Nephron (organoid): ENCODE results near the gene PRTFDC1.
A peak's percentile ranks its signal among the peaks of the same experiment; 100 is the strongest.

ENCODE experiments used
- H3K27ac Mint-ChIP-seq, 3 experiments: 2 replicates each; pipeline ENCODE4 v1.8.0; 2020; ENCODE audit warnings: mixed read lengths in 3 of 3, mild to moderate bottlenecking in 2 of 3, moderate library complexity in 1 of 3
- H3K27me3 Mint-ChIP-seq: 2 replicates; pipeline ENCODE4 v1.8.0; 2021; ENCODE audit warnings: low read depth, mild to moderate bottlenecking, moderate library complexity, mixed read lengths
- H3K36me3 Mint-ChIP-seq: 2 replicates; pipeline ENCODE4 v1.8.0; 2020; ENCODE audit warnings: low read depth, mixed read lengths
- H3K4me1 Mint-ChIP-seq: 2 replicates; pipeline ENCODE4 v1.8.0; 2020; ENCODE audit warnings: mixed read lengths
- H3K4me3 Mint-ChIP-seq, 3 experiments: 2 replicates each; pipeline ENCODE4 v1.8.0; 2020; ENCODE audit warnings: mild to moderate bottlenecking in 3 of 3, mixed read lengths in 3 of 3, moderate library complexity in 2 of 3
- H3K9me3 Mint-ChIP-seq: 2 replicates; pipeline ENCODE4 v1.8.0; 2020; ENCODE audit warnings: mixed read lengths
- TF ChIP-seq, protein P1 (sequence below), 3 experiments: fragments of 200-600 bp; sonication (generic); IDR thresholded peaks; one replicate each; pipeline ENCODE4 v1.5.0; 2021; ENCODE audit warnings: antibody characterized with exemption in 3 of 3; ENCODE audit not compliant: unreplicated experiment in 3 of 3

PRTFDC1 gene

DNA sequence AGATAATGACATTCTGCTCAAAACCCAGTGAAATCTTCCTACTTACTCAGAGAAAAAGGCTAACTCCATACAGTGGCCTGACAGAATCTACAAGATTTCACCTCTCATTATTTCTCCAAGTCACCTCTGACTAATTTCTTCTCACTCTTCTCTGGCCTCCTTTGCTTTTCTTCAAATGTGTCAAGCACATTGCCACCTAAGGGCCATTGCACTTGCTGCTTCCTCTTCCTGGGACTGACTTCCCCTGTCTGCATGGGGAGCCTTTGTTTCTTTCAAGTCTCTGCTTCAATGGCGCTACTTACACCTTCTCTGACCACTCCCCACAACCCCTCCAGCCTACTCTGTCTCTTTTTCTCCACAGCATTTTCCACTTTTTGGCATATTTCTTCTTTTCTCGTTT is 36.0 kb downstream of the PRTFDC1 start:
- H3K4me3 Mint-ChIP-seq: no peak overlapping the region
- H3K27ac Mint-ChIP-seq: no peak overlapping the region
- H3K4me1 Mint-ChIP-seq: peaks cover 6% of the 10 kb centered on the region
- H3K36me3 Mint-ChIP-seq: peaks cover 14% of the 10 kb centered on the region
- H3K9me3 Mint-ChIP-seq: peaks cover 3% of the 10 kb centered on the region
- TF ChIP-seq, protein P1, sequence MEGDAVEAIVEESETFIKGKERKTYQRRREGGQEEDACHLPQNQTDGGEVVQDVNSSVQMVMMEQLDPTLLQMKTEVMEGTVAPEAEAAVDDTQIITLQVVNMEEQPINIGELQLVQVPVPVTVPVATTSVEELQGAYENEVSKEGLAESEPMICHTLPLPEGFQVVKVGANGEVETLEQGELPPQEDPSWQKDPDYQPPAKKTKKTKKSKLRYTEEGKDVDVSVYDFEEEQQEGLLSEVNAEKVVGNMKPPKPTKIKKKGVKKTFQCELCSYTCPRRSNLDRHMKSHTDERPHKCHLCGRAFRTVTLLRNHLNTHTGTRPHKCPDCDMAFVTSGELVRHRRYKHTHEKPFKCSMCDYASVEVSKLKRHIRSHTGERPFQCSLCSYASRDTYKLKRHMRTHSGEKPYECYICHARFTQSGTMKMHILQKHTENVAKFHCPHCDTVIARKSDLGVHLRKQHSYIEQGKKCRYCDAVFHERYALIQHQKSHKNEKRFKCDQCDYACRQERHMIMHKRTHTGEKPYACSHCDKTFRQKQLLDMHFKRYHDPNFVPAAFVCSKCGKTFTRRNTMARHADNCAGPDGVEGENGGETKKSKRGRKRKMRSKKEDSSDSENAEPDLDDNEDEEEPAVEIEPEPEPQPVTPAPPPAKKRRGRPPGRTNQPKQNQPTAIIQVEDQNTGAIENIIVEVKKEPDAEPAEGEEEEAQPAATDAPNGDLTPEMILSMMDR (IDR thresholded peaks at IDR 0.05; ENCODE audit: unreplicated experiment in 3 of 3): no peak
- H3K27me3 Mint-ChIP-seq: no peaks in the 10 kb centered on the region

DNA sequence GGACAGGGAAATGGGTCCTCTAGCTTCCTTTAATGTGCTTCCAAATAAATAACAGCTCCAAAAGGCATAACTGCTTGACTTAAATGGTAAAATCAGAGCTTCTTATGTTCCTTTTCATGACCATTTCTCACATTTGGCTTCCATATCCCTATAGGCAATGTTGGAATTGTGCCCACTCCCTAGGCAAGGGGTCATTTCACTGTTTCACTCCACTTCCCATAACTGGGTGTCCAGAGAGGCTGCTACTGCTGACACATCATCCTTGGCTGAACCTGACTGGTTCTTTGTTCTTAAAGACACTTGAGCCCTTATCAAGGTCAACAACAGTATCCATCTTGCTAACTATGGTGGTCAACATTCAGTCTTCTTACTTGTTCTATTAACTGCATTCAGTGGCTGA is 37.1 kb downstream of the PRTFDC1 start:
- H3K4me1 Mint-ChIP-seq: no peaks in the 10 kb centered on the region
- no peak overlapping the region for H3K27ac Mint-ChIP-seq
- peaks cover 3% of the 10 kb centered on the region for H3K9me3 Mint-ChIP-seq
- TF ChIP-seq, protein P1 (IDR thresholded peaks at IDR 0.05; ENCODE audit: unreplicated experiment in 3 of 3): no peak
- peaks cover 11% of the 10 kb centered on the region for H3K36me3 Mint-ChIP-seq
- no peaks in the 10 kb centered on the region for H3K27me3 Mint-ChIP-seq
- H3K4me3 Mint-ChIP-seq: no peak overlapping the region

DNA sequence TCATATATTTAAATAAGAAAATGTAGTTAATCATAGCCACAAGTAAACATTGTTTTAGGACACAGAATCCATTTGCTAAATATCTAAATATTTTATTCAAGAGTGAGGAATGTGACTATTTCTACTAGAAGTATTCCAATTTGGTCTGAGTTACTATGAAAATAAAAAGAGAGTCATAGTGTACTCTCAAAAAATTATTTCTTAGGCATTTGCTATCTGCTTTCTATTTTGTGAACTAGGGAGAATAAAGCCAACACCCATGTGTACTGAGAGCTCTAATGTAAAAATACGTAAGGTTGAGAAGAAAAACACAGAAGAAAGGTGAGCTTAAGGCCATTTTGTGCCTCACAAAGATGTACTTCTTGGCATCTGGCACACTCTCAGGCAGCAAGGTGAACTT is 38.3 kb downstream of the PRTFDC1 start:
- Mint-ChIP-seq H3K4me3 (no peak overlapping the region), H3K27ac (peak overlapping the region in 1 of 3 experiments; percentile 15), H3K27me3 (no peaks in the 10 kb centered on the region), H3K9me3 (no peaks in the 10 kb centered on the region), H3K36me3 (peaks cover 4% of the 10 kb centered on the region), H3K4me1 (no peaks in the 10 kb centered on the region)
- TF ChIP-seq, protein P1 (IDR thresholded peaks at IDR 0.05; ENCODE audit: unreplicated experiment in 3 of 3): no peak

DNA sequence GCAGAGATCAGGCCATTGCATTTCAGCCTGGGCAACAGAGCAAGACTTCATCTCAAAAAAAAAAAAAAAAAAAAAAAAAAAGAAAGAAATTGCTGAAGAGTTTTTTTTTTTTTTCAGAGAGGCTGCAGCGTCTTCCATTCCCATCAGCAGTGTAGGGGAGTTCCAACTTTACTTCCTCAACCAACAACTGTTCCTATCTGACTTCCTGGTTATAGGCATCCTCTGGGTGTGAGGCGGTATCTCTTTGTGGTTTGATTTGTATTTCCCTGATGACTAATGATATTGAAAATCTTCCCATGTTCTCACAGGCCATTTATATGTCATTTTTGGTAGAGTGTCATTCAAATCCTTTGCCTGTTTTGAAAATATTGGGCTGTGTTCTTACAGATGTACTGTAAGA is 40.2 kb downstream of the PRTFDC1 start:
- H3K36me3 Mint-ChIP-seq: peaks cover 10% of the 10 kb centered on the region
- no peaks in the 10 kb centered on the region for H3K9me3 Mint-ChIP-seq
- TF ChIP-seq, protein P1 (IDR thresholded peaks at IDR 0.05; ENCODE audit: unreplicated experiment in 3 of 3): no peak
- H3K4me3 Mint-ChIP-seq: no peak overlapping the region
- no peaks in the 10 kb centered on the region for H3K4me1 Mint-ChIP-seq
- no peaks in the 10 kb centered on the region for H3K27me3 Mint-ChIP-seq
- H3K27ac Mint-ChIP-seq: no peak overlapping the region

DNA sequence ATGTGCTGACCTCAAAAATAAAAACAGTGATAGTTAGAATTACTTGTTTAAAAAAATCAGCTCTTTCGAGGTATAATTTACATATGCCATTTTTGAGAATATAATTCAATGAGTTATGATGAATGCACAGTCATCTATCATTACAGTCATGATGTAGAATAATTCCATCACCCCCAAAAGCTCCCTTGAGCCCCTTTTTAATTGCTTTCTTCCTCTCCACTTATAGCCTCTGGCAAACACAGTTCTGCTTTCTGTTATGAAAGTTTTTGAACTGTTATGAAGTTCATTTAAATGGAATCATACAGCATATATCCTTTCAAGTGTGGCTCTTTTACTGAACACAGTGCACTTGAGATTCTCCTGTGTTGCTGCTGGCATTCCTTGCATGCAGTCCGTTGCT is 41.4 kb downstream of the PRTFDC1 start:
- TF ChIP-seq, protein P1 (IDR thresholded peaks at IDR 0.05; ENCODE audit: unreplicated experiment in 3 of 3): no peak
- H3K36me3 Mint-ChIP-seq: peaks cover 21% of the 10 kb centered on the region
- no peaks in the 10 kb centered on the region for H3K9me3 Mint-ChIP-seq
- no peaks in the 10 kb centered on the region for H3K27me3 Mint-ChIP-seq
- no peaks in the 10 kb centered on the region for H3K4me1 Mint-ChIP-seq
- H3K27ac Mint-ChIP-seq: no peak overlapping the region
- no peak overlapping the region for H3K4me3 Mint-ChIP-seq

DNA sequence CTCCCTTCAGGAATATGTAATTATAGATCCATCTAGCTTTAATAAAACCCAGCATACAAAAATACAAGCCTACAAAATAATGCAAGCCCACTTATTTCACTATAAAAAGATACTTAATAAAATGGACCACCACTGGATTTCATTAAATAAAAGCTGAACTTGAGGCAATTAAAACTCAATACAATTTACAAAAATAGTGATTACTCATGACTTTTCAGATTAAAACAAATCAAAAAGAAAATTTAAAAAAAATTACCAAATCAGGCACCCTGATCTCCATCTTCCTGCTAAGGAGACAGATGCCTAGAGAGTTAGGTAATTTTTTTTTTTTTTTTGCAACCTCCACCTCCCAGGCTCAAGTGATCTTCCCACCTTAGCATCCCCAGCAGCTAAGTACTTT is 41.8 kb downstream of the PRTFDC1 start:
- Mint-ChIP-seq H3K4me3 (no peak overlapping the region), H3K27ac (no peak overlapping the region), H3K27me3 (peaks cover 3% of the 10 kb centered on the region), H3K36me3 (peaks cover 25% of the 10 kb centered on the region), H3K9me3 (no peaks in the 10 kb centered on the region), H3K4me1 (no peaks in the 10 kb centered on the region)
- TF ChIP-seq, protein P1 (IDR thresholded peaks at IDR 0.05; ENCODE audit: unreplicated experiment in 3 of 3): no peak
